ENCODE data around the gene B3GNT4.
A peak's percentile ranks its signal among the peaks of the same experiment; 100 is the strongest.

DNA sequence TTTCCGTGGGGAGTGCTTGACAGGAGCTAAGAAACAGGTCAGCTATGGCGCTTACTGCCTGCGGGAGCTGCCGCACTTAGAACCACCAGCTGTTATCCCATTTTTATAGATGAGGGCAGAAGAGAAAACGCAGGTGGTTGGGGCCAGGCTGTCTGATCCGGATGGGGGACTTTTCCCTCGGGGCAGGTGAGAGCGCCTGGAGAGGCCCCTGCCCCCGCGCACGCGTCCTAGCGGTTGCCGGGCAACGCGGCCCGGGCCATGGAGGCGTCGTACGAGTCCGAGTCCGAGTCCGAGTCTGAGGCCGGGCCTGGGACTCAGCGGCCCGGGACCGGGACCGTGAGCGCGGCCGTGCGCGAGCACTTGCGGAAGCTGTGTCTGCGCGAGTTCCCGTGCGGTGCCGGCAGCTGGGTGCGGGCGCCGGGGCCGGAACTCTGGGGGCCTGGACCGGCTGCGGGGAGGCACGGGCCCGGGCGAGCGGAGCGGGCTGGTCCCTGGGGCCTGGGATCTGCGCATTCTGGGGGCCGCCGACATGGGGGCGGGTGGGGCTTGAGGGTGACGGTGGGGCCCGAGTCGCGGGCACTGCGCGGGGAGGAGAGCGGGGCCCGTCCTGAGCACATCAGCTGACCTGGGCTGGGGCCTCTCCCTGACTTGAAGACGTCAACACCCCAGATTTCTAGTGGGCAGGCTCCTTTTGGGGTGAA is 20.5 kb upstream of the B3GNT4 start, which contains the start of gene LRRC43:
- TF ChIP-seq, protein P1, sequence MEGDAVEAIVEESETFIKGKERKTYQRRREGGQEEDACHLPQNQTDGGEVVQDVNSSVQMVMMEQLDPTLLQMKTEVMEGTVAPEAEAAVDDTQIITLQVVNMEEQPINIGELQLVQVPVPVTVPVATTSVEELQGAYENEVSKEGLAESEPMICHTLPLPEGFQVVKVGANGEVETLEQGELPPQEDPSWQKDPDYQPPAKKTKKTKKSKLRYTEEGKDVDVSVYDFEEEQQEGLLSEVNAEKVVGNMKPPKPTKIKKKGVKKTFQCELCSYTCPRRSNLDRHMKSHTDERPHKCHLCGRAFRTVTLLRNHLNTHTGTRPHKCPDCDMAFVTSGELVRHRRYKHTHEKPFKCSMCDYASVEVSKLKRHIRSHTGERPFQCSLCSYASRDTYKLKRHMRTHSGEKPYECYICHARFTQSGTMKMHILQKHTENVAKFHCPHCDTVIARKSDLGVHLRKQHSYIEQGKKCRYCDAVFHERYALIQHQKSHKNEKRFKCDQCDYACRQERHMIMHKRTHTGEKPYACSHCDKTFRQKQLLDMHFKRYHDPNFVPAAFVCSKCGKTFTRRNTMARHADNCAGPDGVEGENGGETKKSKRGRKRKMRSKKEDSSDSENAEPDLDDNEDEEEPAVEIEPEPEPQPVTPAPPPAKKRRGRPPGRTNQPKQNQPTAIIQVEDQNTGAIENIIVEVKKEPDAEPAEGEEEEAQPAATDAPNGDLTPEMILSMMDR (IDR thresholded peaks at IDR 0.05; ENCODE audit: extremely low read depth in 1 of 2, insufficient read depth in 1 of 2, low read depth in 1 of 2, low read length in 2 of 2), result no peak
- TF ChIP-seq POLR2AphosphoS5 (IDR thresholded peaks at IDR 0.05; ENCODE audit: insufficient read depth, low read depth, low read length) (no peak), POLR2A (IDR thresholded peaks at IDR 0.05; ENCODE audit: low read depth, low read length) (peak; percentile 39), EZH2 (IDR thresholded peaks at IDR 0.05; ENCODE audit: borderline replicate concordance, low read depth, low read length, severe bottlenecking) (no peak), GATA2 (IDR thresholded peaks at IDR 0.05; ENCODE audit: insufficient read depth, insufficient read length, low read depth, low read length) (no peak), MYC (IDR thresholded peaks at IDR 0.05; ENCODE audit: low read depth, low read length) (no peak), FOS (IDR thresholded peaks at IDR 0.05; ENCODE audit: borderline replicate concordance, insufficient read depth, low read length) (no peak)
- TF ChIP-seq, protein P2, sequence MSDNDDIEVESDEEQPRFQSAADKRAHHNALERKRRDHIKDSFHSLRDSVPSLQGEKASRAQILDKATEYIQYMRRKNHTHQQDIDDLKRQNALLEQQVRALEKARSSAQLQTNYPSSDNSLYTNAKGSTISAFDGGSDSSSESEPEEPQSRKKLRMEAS (IDR thresholded peaks at IDR 0.05; ENCODE audit: insufficient read depth, insufficient read length), result no peak
